Endodermal cell (in vitro differentiated cells): ENCODE measurements around the gene MYRF. TPM values are rescaled to one million over a fixed set of nuclear protein-coding genes. Genes with fewer than 3 reads are reported as not detected.
A peak's percentile ranks its signal among the peaks of the same experiment; 100 is the strongest.

Experiments
- DNase-seq: peaks from one replicate; pipeline ENCODE4 v3.0.0-alpha.2; 2017
- H3K27ac ChIP-seq: 2 replicates; pipeline ENCODE4 v1.5.1; 2013; ENCODE audit warnings: mild to moderate bottlenecking, low read depth, low read length, moderate library complexity
- H3K27me3 ChIP-seq: 2 replicates; pipeline ENCODE4 v1.6.1; 2013; ENCODE audit warnings: mild to moderate bottlenecking, low read length, moderate library complexity; ENCODE audit not compliant: insufficient read depth, control insufficient read depth, poor library complexity, severe bottlenecking
- H3K36me3 ChIP-seq: 2 replicates; pipeline ENCODE4 v1.7.0; 2013; ENCODE audit warnings: mild to moderate bottlenecking, low read length, moderate library complexity; ENCODE audit not compliant: control insufficient read depth, insufficient read depth
- H3K4me1 ChIP-seq: one replicate; pipeline ENCODE4 v1.7.0; 2013; ENCODE audit warnings: low read length; ENCODE audit not compliant: control insufficient read depth, insufficient read depth
- H3K4me3 ChIP-seq: 2 replicates; pipeline ENCODE4 v1.5.1; 2013; ENCODE audit warnings: mild to moderate bottlenecking, low read length, moderate library complexity
- H3K9ac ChIP-seq: 2 replicates; pipeline ENCODE4 v1.6.1; 2013; ENCODE audit warnings: mild to moderate bottlenecking, low read length, moderate library complexity; ENCODE audit not compliant: poor library complexity, severe bottlenecking; ENCODE audit errors: extremely low read depth
- H3K9me3 ChIP-seq: 2 replicates; pipeline ENCODE4 v1.6.1; 2013; ENCODE audit warnings: mild to moderate bottlenecking, low read length, moderate library complexity; ENCODE audit not compliant: control insufficient read depth
- H3K27ac Mint-ChIP-seq: 2 replicates; pipeline ENCODE4 v1.8.0; 2020; ENCODE audit warnings: mixed read lengths
- H3K27me3 Mint-ChIP-seq: 2 replicates; pipeline ENCODE4 v1.8.0; 2021; ENCODE audit warnings: mild to moderate bottlenecking, mixed read lengths; ENCODE audit not compliant: insufficient read depth
- H3K36me3 Mint-ChIP-seq: 2 replicates; pipeline ENCODE4 v1.8.0; 2020; ENCODE audit warnings: low read depth, mixed read lengths
- H3K4me1 Mint-ChIP-seq: 2 replicates; pipeline ENCODE4 v1.8.0; 2020; ENCODE audit warnings: mixed read lengths
- H3K4me3 Mint-ChIP-seq: 2 replicates; pipeline ENCODE4 v1.8.0; 2020; ENCODE audit warnings: mild to moderate bottlenecking, moderate library complexity, mixed read lengths
- H3K9me3 Mint-ChIP-seq: 2 replicates; pipeline ENCODE4 v1.8.0; 2020; ENCODE audit warnings: mild to moderate bottlenecking, mixed read lengths
- WGBS, 2 experiments: methylation state at CpG; one replicate each; pipeline versions ENCODE4 v1.1.5 to v1.1.7; 2013; ENCODE audit warnings: missing lambda C conversion rate in 2 of 2, mixed read lengths in 1 of 2; ENCODE audit not compliant: insufficient coverage in 1 of 2, insufficient read length in 1 of 2; 5-methylcytosine and 5-hydroxymethylcytosine counted together
- total RNA-seq, 2 donors: library from RNA; stranded (reverse); fragmentation: NEBNext Ultra II Directional in 1 of 2; extraction: Animal tissue kit (Norgen Biotek cat#: 25700) in 1 of 2; gene quantifications; 2 replicates in 1 of 2; 3 replicates in 1 of 2; pipeline ENCODE4 v1.2.1, GENCODE V29; 2021
- TF ChIP-seq, protein P1 (sequence below): fragments of 200-600 bp; sonication (generic); conservative IDR thresholded peaks from 2 replicates; pipeline ENCODE4 v1.5.0; 2021; ENCODE audit warnings: antibody characterized with exemption, mild to moderate bottlenecking

MYRF gene
- total RNA-seq, 2 donors from 2014 or later, result 30.3 to 61.7 TPM

DNA sequence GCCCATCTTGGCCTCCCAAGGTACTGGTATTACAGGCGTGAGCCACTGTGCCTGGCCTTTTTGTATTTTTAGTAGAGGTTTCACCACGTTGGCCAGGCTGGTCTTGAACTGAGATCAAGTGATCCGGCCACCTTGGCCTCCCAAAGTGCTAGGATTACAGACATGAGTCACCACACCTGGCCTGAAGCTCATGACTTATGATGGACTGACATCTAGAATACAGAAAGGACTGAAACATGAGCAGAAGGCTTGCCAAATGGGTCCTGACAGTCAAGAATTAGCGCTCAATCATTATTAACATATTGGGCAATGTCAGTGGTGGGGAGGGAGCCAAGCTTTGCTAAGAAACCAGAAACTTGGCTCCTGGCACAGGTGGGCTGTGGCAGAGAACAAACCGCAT, 59.4 kb downstream of the MYRF start:
- H3K27me3 Mint-ChIP-seq, result no peaks in the 10 kb centered on the region
- H3K9me3 Mint-ChIP-seq, result peaks cover 4% of the 10 kb centered on the region

DNA sequence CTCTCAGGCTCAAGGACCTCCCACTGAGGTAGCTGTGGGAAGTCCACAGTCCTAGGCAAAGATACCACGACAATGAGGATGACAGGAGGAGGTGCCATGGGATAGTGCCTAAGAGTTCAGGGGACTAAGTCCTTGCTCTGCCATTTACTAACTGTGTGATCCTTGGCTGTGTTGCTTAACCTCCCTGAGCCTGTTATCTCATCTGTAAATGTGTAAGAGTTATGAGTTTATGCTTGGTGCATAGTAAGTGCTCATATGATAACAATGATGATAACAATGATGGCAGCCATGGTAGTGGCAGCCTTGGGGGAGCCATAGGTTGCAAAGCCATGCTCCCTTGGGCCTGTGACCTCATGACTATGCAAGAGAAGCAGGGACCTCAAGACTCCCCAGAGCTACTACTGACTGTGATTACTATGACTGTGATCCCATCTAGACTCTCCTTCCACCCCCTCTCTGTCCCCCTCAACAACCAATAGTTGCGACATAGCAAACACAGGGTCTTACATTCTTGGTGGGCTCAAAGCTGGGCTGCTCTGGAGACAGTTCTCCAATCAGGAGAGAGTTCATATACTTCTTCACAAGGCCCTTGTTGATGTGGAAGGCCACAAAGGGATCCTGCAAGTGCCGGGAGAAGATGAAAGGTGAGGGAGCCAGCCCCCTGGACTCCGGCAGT, 60.4 kb downstream of the MYRF start:
- no peak overlapping the region for H3K27ac ChIP-seq
- Mint-ChIP-seq H3K4me3 (no peak overlapping the region), H3K36me3 (peaks cover 60% of the 10 kb centered on the region), H3K9me3 (peaks cover 4% of the 10 kb centered on the region), H3K27ac (no peak overlapping the region), H3K4me1 (peaks cover 10% of the 10 kb centered on the region), H3K27me3 (no peaks in the 10 kb centered on the region)
- 96 to 100% methylated on average over 4 of the region's 4 CpGs for WGBS, 2 experiments
- no peaks in the 10 kb centered on the region for H3K9me3 ChIP-seq
- TF ChIP-seq, protein P1, sequence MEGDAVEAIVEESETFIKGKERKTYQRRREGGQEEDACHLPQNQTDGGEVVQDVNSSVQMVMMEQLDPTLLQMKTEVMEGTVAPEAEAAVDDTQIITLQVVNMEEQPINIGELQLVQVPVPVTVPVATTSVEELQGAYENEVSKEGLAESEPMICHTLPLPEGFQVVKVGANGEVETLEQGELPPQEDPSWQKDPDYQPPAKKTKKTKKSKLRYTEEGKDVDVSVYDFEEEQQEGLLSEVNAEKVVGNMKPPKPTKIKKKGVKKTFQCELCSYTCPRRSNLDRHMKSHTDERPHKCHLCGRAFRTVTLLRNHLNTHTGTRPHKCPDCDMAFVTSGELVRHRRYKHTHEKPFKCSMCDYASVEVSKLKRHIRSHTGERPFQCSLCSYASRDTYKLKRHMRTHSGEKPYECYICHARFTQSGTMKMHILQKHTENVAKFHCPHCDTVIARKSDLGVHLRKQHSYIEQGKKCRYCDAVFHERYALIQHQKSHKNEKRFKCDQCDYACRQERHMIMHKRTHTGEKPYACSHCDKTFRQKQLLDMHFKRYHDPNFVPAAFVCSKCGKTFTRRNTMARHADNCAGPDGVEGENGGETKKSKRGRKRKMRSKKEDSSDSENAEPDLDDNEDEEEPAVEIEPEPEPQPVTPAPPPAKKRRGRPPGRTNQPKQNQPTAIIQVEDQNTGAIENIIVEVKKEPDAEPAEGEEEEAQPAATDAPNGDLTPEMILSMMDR, result no peak
- no peak for DNase-seq
- H3K9ac ChIP-seq, result no peak overlapping the region
- H3K4me3 ChIP-seq, result no peak overlapping the region
- H3K27me3 ChIP-seq, result no peaks in the 10 kb centered on the region
- H3K4me1 ChIP-seq, result no peaks in the 10 kb centered on the region
- peaks cover 56% of the 10 kb centered on the region for H3K36me3 ChIP-seq

More for the DNA sequence above, 59.4 kb downstream of the MYRF start:
- no peak overlapping the region for H3K4me3 Mint-ChIP-seq
- peaks cover 70% of the 10 kb centered on the region for H3K36me3 Mint-ChIP-seq
- Histone ChIP-seq H3K9me3 (no peaks in the 10 kb centered on the region), H3K9ac (no peak overlapping the region), H3K27me3 (no peaks in the 10 kb centered on the region), H3K4me1 (no peaks in the 10 kb centered on the region), H3K36me3 (peaks cover 65% of the 10 kb centered on the region), H3K27ac (no peak overlapping the region), H3K4me3 (no peak overlapping the region)
- TF ChIP-seq, protein P1, result no peak
- no peak for DNase-seq
- WGBS, 2 experiments, result 94 to 96% methylated on average over 5 of the region's 5 CpGs
- peaks cover 4% of the 10 kb centered on the region for H3K4me1 Mint-ChIP-seq
- no peak overlapping the region for H3K27ac Mint-ChIP-seq

DNA sequence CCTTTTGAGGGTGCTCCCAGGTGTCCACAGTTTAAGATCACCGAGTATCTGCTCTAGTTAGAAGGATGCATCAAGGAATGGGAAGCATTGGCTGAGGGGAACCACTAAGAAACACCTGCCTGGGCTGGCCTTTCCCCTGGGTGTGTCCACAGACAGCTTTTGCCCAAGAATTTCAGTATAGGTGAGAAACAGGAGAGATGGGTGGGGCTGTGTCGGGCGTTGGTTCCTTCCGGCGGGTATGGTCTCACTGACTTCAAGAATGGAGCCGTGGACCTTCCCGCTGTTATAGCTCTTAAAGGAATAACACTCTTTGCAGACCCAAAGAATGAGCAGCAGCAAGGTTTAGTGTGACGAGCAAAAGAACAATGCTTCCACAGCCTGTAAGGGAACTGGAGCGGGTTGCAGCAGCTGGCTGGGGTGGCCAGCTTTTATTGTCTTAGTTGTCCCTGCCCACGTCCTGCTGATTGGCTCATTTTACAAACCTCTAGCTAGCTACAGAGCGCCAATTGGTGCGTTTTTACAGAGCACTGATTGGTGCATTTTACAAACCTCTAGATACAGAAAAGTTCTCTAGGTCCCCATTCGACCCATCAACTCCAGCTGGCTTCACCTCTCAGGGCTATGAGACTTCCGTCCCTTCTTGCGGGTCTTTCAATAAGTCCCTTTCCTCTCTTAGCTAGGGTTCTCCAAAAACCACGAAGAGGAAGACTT, 62.0 kb downstream of the MYRF start:
- H3K9me3 Mint-ChIP-seq, result peaks cover 4% of the 10 kb centered on the region
- Histone ChIP-seq H3K4me1 (no peaks in the 10 kb centered on the region), H3K9me3 (no peaks in the 10 kb centered on the region), H3K27me3 (no peaks in the 10 kb centered on the region), H3K4me3 (peak overlapping the region; percentile 92), H3K27ac (peak overlapping the region; percentile 93), H3K9ac (no peak overlapping the region), H3K36me3 (peaks cover 40% of the 10 kb centered on the region)
- no peaks in the 10 kb centered on the region for H3K27me3 Mint-ChIP-seq
- peaks cover 47% of the 10 kb centered on the region for H3K36me3 Mint-ChIP-seq
- 83 to 85% methylated on average over 13 to 16 of the region's 16 CpGs for WGBS, 2 experiments
- peak; percentile 79 for DNase-seq
- peaks cover 11% of the 10 kb centered on the region for H3K4me1 Mint-ChIP-seq
- peak overlapping the region; percentile 97 for H3K27ac Mint-ChIP-seq
- TF ChIP-seq, protein P1, result no peak
- peak overlapping the region; percentile 95 for H3K4me3 Mint-ChIP-seq
